ENCODE data around the gene DPF3. TPM values are rescaled to one million over a fixed set of nuclear protein-coding genes. Genes with fewer than 3 reads are reported as not detected.
"Not testable (repeated sequence)": the region's sequence is repeated elsewhere in the genome, so short reads cannot be mapped to it uniquely, and the experiment has no call there.

Gene DPF3
- total RNA-seq, 4 donors from 2014 or later: 0.22 to 5.4 (median 2.7) TPM

- Histone ChIP-seq H3K4me3 (no peak overlapping the region), H3K27ac (no peak overlapping the region), H3K4me1 (no peaks in the 10 kb centered on the region), H3K36me3 (no peaks in the 10 kb centered on the region), H3K9me3 (no peaks in the 10 kb centered on the region), H3K27me3 (no peaks in the 10 kb centered on the region)
- DNase-seq (ENCODE audit: low spot score in 2 of 2): no peak
- TF ChIP-seq POLR2A (IDR thresholded peaks at IDR 0.05) (no peak), CTCF (IDR thresholded peaks at IDR 0.05) (no peak), EP300 (IDR thresholded peaks at IDR 0.05) (no peak)
- 86 to 89% methylated on average over 6 of the region's 6 CpGs for WGBS, 2 donors
Measured at GRCh38 chr14:72879431-72879830, 14.5 kb downstream of the DPF3 start.

GRCh38 chr14:72878746-72879145, 15.2 kb downstream of the DPF3 start:
- WGBS, 2 donors: 85 to 89% methylated on average over 5 of the region's 5 CpGs
- no peaks in the 10 kb centered on the region for H3K36me3 ChIP-seq

GRCh38 chr14:72876710-72877063, 17.2 kb downstream of the DPF3 start:
- Histone ChIP-seq H3K27ac (no peak overlapping the region), H3K36me3 (no peaks in the 10 kb centered on the region), H3K4me3 (no peak overlapping the region), H3K9me3 (peaks cover 0 to 7% (median 0%) of the 10 kb centered on the region in 4 donors), H3K4me1 (no peaks in the 10 kb centered on the region), H3K27me3 (no peaks in the 10 kb centered on the region)
- no peak for TF ChIP-seq POLR2A (IDR thresholded peaks at IDR 0.05)
- TF ChIP-seq EP300 (IDR thresholded peaks at IDR 0.05): no peak
- TF ChIP-seq CTCF (IDR thresholded peaks at IDR 0.05): no peak
- DNase-seq (ENCODE audit: low spot score in 2 of 2): no peak
- 33 to 55% methylated on average over 4 of the region's 4 CpGs for WGBS, 2 donors

More at GRCh38 chr14:72878746-72879145, 15.2 kb downstream of the DPF3 start:
- no peaks in the 10 kb centered on the region for H3K27me3 ChIP-seq
- H3K9me3 ChIP-seq: no peaks in the 10 kb centered on the region
- H3K4me3 ChIP-seq: no peak overlapping the region
- no peak for TF ChIP-seq POLR2A (IDR thresholded peaks at IDR 0.05)
- no peak for TF ChIP-seq CTCF (IDR thresholded peaks at IDR 0.05)
- TF ChIP-seq EP300 (IDR thresholded peaks at IDR 0.05): no peak
- DNase-seq (ENCODE audit: low spot score in 2 of 2): no peak
- no peaks in the 10 kb centered on the region for H3K4me1 ChIP-seq
- H3K27ac ChIP-seq: no peak overlapping the region

- Histone ChIP-seq H3K4me3 (no peak overlapping the region), H3K27me3 (no peaks in the 10 kb centered on the region), H3K4me1 (no peaks in the 10 kb centered on the region), H3K36me3 (no peaks in the 10 kb centered on the region), H3K9me3 (peaks cover 0 to 9% (median 0%) of the 10 kb centered on the region in 4 donors), H3K27ac (no peak overlapping the region)
- TF ChIP-seq POLR2A (IDR thresholded peaks at IDR 0.05) (no peak), CTCF (IDR thresholded peaks at IDR 0.05) (no peak), EP300 (IDR thresholded peaks at IDR 0.05) (no peak)
- no peak for DNase-seq (ENCODE audit: low spot score in 2 of 2)
- WGBS, 2 donors: 61 to 69% methylated on average over 9 of the region's 9 CpGs
Measured at GRCh38 chr14:72876005-72876709, 17.7 kb downstream of the DPF3 start.

- DNase-seq (ENCODE audit: low spot score in 2 of 2); H3K9me3 ChIP-seq; H3K27me3 ChIP-seq; H3K27ac ChIP-seq; H3K36me3 ChIP-seq; H3K4me3 ChIP-seq; H3K4me1 ChIP-seq: not testable (repeated sequence)
- 88 to 93% methylated on average over 4 of the region's 4 CpGs for WGBS, 2 donors
Measured at GRCh38 chr14:72870878-72871277, 23.0 kb downstream of the DPF3 start.
